GM21619 (cell line): ENCODE results near the gene EID3.

Source experiments
- ATAC-seq: cut with Tn5 transposase; IDR thresholded peaks from one replicate; pipeline ENCODE4 v1.9.1; 2021; ENCODE audit not compliant: unreplicated experiment

Gene EID3

DNA sequence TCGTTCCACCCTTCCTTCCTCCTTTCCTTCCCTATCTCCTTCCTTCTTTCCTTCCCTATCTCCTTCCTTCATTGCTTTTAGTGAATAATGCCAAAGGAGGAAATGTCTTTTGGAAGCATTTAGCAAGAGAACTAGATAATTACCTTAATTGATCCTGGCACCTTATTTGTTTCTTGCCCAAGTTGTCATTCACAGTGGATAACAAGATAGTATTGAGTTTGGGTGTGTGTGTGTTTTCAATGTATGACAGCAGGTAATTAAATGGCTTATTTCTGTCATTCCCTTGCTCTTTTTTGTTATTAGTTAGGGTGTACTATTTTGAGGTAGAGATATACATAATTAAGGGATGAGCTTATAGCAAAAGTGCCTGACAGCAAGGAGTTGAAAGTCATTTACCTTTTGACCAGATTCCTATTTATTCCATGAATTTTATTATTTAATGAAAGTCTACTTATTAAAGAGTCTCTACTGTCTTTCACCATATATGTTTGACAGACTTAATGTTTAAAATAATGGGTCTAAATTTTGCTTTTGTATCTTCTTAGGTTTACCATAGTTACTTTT is 30.2 kb downstream of the EID3 start:
- ATAC-seq: no peak

DNA sequence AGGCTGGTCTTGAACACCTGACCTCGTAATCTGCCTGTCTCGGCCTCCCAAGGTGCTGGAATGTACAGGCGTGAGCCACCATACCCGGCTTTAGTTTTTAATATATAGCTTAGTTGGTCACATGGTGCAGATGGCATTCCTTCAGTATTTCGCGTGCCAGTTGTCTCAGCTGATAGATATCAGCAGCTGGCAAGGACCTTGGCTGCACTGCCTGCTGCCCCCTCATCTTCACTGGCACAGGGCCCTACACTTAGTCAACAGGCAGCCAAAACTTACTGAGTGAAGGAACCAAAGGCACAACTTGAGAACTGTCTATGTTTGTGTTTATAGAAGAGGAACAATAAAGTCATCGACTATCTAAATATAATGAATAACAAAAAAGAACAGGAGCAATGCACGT is 31.0 kb downstream of the EID3 start:
- ATAC-seq: no peak

DNA sequence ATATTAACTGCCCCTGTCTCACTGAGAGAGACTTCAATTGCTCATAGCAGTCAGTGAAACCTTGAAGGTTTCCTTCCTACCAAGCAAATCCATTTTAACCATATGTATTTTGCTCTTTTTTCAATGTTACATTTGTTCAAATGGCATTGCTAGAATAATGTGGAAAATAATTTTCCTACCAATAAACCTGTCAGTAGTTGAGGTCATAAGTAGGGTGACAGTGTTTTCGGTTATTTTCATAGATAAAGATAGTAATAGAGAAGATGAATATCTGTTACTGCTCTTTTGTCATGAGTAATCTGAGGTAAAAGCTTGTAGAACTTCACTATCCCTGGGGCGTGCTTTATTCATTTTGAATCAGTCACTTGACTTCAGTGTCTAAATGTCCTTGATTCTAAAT is 32.6 kb downstream of the EID3 start:
- no peak for ATAC-seq

DNA sequence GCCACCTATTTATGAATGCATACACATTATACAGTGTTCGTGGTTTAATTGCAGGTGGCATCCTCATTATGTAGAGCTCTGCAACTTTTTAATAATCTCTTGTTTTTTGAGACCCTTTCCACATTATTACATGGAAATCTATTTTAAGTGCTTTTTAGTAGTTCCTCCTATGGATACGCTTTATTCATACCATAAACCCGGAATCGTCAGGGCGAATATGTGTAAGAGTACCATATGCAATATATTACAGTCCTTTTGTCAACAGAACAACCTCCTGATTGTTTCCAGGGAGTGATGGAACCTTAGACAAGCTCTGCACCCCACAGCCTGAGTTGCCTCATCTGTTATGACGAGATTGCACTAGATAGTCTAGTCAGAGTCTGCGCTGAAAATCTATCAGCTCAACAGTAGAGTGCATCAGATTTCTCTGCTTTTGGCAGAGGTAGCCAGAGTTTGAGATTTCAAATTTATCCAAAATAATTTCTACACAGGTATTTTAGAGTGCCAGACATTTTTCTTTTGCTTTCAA is 33.6 kb downstream of the EID3 start:
- ATAC-seq: no peak

DNA sequence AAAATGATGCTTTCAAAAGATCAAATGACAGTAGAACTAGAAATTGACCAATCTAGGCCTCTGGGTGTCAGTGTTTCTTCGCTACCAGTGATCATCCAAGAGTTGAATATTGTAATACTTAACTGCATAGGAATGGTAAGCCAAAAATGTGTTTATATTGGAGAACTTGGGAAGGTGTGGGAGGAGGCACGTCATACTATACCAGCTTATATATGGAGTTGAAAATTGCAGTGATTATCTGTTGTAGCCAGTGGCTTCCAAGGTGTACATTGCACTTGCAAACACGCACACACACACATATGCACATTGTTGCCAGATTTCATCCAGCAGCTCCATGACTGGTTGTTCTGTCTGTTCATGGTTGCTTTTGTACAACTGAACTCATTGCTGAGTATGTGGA is 36.1 kb downstream of the EID3 start:
- ATAC-seq: no peak

DNA sequence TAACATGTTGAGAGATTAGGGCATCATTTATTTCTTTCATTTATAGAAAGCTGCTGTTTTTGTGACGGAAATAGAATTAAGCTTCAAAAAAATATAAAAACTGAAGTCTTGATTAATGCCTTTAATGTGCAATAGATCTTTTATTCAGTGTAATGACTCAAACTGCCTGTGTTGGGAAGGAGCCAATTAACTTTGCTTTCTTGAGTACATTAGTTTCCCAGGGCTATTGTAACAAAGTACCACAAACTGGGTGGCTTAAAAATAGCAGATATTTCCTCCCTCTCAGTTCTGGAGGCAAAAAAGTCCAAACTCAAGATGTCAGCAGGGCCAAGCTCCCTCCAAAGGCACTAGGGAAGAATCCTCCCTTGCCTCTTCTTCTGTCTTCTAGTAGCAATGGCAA is 36.6 kb downstream of the EID3 start:
- no peak for ATAC-seq

DNA sequence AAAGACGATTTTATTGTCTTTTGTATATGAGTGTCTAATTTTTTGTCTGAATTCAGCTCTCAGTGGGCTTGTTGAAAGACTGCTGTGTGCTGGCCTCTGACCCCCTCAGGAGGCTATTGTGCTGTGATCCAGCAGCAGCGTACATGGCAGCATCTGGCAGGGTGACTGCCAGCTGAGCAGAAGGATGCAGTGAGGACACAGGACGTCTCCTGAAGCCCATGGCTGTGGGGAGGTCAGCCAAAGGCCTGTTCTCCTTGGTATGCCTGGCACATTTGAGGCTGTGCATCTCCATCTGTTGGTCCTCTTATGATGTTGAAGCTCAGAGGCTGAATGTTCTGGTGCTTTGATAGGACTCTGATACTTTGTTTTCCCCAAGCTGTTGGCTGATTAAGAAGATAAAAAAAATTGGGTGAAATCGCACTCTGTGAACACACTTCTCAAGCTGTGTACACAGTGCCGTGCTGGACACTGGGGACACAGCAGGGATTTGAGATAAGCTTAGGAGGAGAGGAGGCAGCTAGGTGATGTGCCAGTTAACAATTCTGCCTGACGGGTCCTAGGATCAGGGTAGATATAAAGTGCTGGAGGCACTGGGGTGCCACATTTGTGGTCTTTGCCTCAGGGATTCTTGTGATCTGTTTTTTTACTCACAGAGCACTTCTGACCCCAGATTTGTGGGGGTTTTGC is 37.5 kb downstream of the EID3 start:
- no peak for ATAC-seq

DNA sequence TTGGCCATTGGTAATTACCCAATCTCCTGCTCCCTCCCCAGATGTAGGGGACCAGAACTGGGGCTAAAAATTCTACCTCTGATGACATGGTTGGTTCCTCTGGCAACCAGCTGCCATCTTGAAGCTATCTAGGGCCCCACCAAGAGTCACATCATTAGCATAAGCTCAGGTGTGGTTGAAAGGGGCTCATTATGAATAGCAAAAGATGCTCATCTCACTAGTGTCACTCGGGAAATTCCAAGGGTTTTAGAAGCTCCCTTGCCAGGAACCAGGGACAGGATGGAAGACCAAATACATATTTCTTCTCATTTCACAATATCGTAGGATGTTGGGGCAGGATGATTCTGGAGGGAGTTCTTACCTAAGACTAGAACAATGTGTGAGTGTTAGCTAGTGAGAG is 38.6 kb downstream of the EID3 start:
- ATAC-seq: no peak

DNA sequence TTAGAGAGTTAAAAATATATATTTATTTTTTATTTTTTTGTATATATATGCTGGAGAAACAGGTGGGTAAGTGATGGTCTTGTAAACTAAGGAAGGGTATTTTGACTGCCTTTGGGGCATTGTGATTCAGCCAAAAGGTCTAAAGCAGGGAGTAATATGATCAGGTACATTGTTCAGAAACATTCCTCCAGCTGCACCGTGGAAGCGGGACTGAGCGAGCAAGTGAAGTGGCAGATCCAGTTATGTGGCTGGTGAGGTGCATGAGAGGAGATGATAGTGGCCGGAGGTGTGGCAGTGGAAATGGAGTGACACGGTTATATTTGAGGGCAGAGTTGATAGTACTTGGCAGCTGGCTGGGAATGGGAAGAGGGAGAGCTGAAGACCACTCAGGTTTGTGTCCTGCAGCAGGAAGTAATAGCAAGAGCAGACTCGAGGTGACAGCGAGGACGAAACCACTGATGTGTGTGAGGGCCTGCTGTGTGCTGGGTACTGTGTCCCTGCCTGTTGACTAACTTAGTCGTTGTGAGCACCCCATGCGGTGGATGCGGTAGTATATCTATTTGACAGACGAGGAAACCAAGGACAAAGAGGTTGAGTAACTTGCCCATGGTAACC is 39.2 kb downstream of the EID3 start:
- no peak for ATAC-seq

DNA sequence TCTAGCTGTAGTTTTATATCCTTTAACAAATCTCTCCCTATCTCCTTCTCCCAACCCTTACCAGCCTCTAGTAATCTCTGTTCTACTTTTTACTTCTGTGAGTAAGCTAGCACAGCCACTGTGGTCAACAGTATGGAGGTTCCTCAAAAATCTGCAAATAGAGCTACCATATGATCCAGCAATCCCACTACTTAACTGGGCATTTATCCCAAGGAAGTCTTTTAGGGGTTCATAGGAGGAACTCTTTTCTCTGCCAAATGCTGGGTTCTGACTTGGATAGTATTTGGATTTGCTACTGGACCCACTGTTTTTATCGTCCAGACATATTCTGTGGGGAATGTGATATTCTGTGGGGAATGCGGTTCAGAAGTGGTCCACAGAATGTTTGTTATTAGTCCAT is 41.1 kb downstream of the EID3 start:
- no peak for ATAC-seq

DNA sequence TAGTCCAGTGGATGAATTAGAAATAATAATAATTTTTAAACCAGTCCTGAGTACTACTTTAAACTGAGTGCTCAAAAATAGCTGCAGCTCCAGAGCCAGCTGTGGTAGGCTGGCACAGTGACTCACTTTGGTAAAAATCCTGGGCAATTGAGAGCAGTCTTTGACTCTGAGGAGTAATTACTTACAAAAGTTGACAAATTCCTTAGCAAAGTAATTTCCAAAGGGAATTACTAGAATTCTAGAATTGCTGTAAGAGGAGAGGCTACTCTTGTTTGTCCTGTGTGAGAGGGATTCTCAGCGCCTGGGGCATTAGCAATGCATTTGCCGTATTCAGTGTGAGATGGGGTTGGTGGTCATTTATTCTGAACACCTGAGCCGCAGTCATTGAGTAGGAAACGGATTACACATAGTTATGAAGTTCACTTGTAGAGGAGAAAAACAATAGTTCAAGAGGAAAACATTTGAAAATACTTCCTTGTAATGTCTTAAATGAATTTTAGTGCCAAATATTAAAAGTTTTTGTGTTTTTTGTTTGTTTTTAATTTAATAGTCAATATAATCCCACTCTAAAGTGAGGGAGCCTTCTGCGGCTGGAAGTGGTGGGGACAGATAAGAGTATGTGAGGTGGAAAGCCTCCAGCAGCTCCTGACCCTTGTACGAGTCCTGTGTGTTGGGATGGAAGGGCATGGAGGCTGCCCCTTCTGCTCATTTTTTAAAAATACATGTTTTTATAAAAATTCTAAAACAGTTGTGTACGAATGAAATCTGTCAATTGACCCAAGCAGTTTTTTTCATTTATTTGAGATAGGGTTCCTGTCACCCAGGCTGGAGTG is 41.9 kb downstream of the EID3 start:
- ATAC-seq: no peak

DNA sequence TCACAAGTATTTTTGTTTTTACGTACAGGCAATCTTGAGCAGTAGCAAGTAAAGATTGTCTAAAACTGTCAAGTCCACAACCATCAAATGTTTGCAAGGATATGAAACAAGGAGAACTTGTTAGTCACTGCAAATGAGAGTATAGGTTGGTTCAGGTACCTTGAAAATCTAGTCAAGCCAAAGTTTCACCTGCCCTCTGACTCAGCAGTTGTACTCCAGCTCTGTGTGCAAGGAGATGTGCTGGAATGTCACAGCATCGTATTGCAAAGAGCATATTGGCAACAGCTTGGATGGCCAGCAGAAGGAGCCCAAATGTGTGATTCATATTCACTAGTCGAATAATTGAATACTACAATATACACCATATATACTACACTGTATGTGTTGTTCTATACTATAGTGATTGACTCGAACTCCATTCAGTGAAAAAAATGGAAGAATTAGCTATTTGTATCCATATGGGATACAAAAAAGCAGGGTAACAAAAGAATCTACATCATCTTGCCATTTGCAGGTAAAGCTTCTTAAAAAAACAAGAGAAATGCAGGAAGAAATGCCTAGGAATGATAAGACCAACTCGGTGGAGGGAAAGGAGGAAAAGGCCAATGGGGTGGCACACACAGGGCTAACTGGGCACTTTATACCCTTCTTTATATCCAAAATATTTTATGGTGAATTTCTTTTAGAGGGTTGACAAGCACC is 44.0 kb downstream of the EID3 start:
- ATAC-seq: no peak

DNA sequence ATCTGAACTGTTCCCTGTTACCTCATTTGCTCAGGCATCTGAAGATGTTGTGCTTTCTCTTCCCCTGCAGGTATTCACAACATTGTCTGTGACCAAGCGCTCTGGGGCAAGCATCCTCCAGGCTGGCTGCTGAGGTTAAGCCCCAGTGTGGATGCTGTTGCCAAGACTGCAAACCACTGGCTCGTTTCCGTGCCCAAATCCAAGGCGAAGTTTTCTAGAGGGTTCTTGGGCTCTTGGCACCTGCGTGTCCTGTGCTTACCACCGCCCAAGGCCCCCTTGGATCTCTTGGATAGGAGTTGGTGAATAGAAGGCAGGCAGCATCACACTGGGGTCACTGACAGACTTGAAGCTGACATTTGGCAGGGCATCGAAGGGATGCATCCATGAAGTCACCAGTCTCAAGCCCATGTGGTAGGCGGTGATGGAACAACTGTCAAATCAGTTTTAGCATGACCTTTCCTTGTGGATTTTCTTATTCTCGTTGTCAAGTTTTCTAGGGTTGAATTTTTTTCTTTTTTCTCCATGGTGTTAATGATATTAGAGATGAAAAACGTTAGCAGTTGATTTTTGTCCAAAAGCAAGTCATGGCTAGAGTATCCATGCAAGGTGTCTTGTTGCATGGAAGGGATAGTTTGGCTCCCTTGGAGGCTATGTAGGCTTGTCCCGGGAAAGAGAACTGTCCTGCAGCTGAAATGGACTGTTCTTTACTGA is 44.9 kb downstream of the EID3 start:
- ATAC-seq: no peak

DNA sequence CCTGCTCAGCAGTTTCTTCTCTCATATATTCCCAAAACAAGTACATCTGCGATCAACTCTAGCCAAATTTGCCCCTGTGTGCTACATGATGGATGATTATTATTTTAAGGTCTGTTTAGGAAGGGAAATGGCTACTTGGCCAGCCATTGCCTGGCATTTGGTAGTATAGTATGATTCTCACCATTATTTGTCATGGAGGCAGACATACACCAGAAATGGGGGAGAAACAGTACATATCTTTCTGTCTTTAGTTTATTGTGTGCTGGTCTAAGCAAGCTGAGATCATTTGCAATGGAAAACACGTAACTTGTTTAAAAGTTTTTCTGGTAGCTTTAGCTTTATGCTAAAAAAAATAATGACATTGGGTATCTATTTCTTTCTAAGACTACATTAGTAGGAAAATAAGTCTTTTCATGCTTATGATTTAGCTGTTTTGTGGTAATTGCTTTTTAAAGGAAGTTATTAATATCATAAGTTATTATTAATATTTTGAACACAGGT is 45.5 kb downstream of the EID3 start:
- ATAC-seq: no peak

DNA sequence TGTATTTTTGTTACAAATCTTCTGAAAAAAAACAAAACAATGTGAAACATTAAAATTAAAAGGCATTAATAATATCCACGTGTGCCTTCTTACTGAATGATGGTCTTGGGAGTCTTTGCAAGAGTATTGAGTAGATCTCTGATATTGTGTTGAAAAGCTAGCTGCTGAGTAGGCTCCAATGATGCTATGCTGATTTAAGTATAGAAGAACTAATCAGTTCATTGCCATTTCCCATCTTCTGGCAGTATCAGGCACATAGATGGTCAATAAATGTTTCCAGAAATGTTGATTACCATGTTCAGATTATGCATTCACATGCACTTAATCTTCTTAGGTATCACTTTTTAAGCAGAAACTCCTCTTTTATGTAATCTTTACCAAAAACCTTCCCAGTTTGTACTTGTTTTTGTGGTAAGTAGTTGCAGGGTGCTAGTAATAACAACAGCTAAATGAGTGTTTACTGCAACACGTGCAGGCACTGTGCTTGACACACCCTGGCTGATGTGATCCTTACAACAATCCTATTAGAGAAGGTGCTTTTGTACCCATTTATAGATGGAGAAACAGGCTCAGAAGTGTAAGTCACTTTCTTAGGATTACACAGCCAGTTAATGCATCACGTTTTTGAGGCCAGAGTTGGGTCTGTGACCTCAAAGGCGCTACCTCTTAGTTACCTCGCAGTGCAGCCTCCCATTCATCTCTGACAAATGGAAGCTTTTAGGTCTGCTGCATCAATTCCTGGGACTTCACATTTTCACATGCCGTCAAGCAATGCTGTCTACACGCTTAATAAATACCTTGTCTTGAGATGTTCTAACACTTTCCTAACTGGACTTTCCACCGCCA is 46.9 kb downstream of the EID3 start:
- ATAC-seq: no peak

DNA sequence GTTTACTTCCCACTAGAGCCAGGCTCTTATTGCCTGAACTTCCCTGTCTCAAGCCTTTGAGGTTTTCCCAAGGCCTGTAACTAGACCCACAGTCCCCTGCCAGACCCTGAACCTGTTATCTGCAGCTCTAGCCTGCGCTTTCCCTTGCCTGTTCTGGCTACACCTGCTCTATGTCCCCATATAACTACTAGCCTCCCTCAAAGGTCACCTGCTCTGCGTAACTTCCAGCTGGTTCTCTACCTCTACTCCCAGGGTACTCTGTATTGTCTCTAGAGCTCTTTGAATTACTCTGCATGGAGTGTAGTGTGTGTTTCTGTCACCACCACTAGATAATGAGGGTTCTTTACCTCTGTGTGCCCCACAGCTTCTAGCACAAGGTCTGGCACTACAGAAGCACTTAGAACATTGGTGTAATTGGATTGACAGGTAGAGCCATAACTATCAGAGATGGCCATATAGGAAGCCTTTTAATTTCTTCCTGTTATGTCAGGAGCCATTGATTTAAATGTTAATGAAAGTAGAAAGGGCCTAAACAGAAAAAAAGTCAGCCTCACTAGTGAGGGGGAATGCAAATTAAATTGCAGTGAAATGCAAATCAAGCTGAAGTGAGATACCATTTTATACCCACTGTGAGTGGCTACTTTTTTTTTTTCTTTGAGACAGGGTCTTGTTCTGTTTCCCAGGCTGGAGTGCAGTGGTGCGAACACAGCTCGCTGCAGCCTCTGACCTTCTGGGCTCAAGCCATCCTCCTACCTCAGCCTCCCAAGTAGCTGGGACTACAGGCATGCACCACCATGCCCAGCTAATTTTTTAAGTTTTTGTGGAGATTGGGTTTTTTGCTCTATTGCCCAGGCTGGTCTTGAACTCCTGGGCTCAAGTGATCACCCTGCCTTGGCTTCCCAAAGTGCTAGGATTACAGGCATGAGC is 47.8 kb downstream of the EID3 start:
- no peak for ATAC-seq

DNA sequence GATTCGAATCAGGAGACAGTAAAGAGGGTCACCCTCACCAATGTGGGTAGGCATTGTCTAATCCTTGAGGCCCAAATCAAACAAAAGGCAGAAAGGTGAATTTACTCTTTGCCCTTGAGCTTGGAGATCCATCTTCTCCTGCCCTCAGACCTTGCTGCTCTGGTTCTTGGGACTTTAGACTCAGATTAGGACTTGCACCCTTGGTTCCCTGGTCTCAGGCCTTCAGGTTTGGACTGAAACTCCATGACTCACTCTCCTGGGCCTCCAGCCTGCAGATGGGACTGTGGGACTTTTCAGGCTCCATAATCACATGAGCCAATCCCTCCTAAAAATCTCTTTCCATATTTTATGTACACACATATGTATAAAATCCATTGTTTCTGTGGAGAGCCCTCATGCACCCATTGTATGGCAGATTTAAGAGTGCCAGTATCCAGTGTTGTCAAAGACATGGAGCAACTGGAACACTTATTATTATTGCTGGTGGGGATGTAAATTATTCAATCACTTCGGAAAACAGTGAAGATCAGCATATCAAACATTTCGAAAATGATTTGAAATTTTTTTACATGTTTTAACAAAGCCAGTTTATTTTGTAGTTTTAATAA is 48.7 kb downstream of the EID3 start:
- no peak for ATAC-seq
